VCaP (cell line): Measurements from ENCODE around the gene TMEM201.
A peak's percentile ranks its signal among the peaks of the same experiment; 100 is the strongest.

Experiments used
- H3K27ac ChIP-seq: fragments of 450-650 bp; 2 replicates; pipeline ENCODE4 v1.5.1; 2017
- CTCF ChIP-seq: fragments of 450-650 bp; conservative IDR thresholded peaks from 2 replicates; pipeline ENCODE4 v1.5.1; 2017; ENCODE audit warnings: mild to moderate bottlenecking, moderate library complexity

Gene TMEM201

GRCh38 chr1:9654051-9654833 is 65.5 kb downstream of the TMEM201 start:
- no peak for TF ChIP-seq CTCF
- no peak overlapping the region for H3K27ac ChIP-seq

- H3K27ac ChIP-seq: no peak overlapping the region
- no peak for TF ChIP-seq CTCF
Measured at GRCh38 chr1:9654834-9655723, 66.4 kb downstream of the TMEM201 start.

DNA sequence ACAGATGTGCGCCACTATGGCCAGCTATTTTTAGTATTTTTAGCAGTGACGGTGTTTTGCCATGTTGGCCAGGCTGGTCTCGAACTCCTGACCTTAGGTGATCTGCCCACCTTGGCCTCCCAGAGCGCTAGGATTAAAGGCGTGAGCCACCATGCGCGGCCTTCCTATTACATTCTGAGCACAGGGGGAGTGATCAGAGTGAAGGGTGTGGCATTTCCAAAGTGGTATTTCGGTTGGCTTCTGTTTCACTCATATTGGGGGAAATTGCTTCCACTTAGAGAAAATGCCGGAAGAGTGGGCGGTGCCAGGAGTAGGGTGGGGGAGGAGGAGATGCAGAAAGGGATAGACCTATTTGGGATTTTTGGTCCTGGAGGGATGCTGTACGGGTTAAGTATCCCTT is 67.1 kb downstream of the TMEM201 start:
- no peak overlapping the region for H3K27ac ChIP-seq
- TF ChIP-seq CTCF: no peak

DNA sequence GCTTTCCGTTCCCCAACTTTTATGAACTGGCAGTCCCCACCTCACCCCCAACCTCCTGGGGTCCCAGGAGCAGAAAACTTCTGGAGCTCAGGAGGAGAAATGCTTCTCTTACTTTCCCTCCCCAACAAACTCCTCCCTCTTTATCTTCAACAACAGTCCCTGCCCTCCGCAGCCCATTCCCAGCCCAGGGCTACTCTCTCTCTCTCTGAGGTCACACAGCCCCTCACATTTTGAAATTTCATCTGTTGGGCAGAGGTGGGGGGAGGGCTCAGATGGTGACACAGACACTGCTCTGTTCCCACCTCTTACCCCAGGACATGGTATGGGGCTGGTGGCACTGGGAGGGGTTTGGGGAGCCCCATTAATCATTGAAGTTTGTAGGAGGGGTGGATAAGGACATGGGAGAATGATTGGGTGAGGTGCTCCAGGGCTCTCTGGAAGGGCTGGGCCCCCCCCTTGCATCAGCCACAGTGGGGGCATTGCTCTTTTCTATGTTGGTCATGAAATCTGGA is 68.9 kb downstream of the TMEM201 start:
- H3K27ac ChIP-seq: no peak overlapping the region
- TF ChIP-seq CTCF: no peak

DNA sequence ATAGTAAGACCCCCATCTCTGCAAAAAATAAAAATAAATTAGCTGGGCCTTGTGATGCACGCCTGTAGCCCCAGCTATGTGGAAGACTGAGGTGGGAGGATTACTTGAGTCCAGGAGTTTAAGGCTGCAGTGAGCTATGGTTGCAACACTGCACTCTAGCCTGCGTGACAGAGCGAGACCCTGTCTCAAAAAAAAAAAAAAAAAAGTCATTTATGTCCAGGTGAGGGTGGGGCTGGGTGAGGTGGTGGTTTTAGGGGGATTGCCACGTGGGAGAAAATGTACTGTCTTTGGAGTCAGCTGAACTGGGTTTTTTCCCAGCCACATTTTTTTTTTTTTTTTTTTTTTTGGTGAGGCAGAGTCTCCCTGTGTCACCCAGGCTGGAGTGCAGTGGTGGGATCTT is 69.5 kb downstream of the TMEM201 start:
- H3K27ac ChIP-seq: no peak overlapping the region
- no peak for TF ChIP-seq CTCF

DNA sequence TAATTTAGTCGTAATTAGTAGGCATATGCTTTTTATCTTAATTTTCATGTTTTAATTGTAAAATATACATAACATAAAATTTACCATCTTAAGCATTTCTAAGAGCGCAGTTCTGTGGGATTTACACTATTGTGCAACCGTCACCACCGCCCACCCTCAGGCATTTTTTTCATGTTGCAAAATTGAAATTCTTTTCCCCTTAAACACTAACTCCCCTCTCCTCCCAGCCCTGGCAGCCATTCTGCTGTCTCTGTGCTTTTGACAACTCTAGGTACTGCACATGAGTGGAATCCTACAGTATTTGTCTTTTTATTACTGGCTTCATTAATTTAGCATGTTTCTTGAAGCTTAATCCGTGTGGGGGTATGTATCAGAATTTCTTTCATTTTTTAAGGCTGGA is 70.6 kb downstream of the TMEM201 start:
- H3K27ac ChIP-seq: no peak overlapping the region
- TF ChIP-seq CTCF: no peak

GRCh38 chr1:9663257-9663656 is 74.5 kb downstream of the TMEM201 start:
- H3K27ac ChIP-seq: peak overlapping the region; percentile 42; the same call in 1 of the 2 replicates
- no peak for TF ChIP-seq CTCF
